Stimulated activated CD4-positive, alpha-beta T cell treated with anti-CD3 and anti-CD28 coated beads, Interleukin-1b, Interleukin-23, amount 100 ng/mL, for 1 hour (primary cell): ENCODE data around the gene PPP1R9A.

Experiments used
- DNase-seq, 2 donors: peaks; one replicate each; pipeline ENCODE4 v3.0.0-alpha.2; 2020; ENCODE audit warnings: low read depth in 2 of 2

PPP1R9A gene

GRCh38 chr7:95318501-95319100 is 411.2 kb downstream of the PPP1R9A start:
- no peak for DNase-seq

DNA sequence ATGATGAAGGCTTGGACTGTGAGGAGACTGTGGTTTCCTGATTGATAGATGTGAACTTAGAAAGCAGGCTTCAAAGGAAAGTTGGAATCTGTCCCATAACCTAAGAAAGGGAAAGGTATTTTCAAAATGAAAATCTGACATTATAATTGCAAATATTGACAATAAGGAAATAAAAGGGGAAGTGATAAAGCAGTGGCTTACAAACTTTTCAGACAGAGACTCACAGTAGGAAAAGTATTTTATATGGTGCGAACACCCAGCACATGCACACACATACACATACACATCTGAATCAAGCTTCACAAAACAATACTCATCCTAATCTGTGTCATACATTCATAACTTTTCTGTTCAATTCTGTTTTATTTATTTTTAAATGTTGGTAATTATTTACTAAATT is 412.2 kb downstream of the PPP1R9A start:
- DNase-seq: no peak

DNA sequence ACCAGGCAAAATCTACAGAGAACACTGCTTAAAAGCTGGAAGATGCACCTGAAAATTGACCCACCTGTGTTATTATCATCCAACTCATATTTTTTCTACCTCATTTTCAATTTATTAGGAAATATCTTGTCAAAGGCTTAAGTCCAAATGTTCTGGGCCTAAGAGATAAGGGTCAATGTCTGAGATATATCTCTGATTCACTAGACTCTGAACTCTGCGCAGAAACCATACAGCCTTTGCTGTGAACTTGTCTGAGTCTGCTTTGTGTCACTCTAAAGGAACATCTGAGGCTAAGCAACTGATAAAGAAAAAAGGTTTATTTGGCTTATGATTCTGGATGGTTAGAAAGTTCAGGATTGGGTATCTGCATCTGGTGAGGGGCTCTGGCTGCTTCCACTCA is 413.3 kb downstream of the PPP1R9A start:
- DNase-seq: no peak

- no peak for DNase-seq
Measured at GRCh38 chr7:95321720-95322119, 414.3 kb downstream of the PPP1R9A start.

DNA sequence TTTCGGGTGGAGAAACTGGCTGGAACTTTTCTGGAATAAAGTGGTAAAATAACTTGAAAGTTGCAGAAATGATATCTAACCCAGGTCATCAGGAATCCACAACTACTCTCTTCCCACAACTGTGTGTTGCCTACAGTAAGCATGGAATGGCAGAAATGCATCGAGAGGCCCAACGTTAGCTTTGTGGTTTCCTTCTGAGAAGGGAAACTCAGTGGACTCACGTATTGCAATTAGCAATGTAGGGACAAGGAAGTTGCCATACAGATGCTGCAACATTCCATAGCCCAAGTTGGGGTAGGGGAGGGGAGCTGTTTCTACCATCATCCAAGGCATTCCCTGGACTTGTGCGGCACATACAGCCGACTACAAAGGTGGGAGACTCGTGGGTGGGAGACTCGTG is 415.0 kb downstream of the PPP1R9A start:
- no peak for DNase-seq

GRCh38 chr7:95322854-95323253 is 415.5 kb downstream of the PPP1R9A start:
- DNase-seq: no peak

DNA sequence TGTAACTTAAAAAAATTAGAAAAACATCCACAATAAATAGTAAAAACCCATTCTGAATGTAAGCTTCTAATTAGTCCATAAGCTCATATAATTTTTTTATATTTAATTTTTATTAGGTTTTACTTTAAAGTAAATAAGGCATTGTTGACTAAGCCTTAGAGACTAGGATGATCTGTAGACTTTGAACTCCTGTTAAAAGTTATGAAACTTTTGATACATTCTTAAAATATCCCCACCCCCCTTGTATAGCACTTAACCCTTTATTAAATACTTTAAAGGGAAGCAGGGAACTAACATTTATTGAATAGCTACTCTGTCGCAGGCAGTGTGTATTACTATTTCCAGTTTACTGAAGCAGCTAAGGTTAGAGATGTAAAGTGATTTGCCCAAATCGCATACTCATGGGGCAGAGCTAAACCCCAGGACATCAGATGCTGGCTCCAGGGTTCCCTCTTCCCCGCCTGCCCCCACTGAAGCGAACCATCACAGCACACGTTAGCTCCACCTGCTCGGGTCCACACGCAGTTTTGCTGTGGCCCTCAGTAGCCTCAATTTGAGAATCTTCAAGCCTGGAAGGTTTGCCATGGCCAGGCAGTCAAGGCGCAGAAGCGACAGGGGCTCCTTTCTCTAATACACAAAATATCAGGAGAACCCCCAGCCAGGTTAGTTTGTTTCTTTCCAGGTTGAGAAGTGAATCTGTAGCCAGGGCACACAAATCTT is 416.2 kb downstream of the PPP1R9A start:
- DNase-seq: no peak

DNA sequence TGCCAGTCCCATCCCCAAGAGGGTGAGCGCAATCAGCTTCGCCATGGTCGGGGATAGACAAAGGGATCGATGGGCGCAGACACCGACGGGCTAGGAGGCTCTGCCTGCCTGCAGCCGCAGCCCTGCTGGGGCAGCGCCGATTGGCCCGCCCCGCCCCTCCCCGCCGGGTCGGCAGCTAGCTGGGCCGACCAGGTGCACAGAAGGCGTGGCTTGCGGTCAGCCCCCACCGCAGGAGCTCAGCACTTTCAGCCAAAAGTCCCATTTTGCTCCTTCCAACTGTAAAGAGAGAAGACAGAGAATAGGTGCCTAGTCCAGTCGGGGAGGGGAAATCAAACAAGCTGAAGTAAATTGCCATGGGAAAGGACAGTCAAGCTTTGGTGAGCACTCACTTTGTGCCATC is 417.0 kb downstream of the PPP1R9A start, which contains the start of gene PON1:
TSS of gene PON1 (minus strand) at position 102 of the 400 bp plus-strand sequence. CDS start at position 45, 57 bp downstream.
- no peak for DNase-seq

DNA sequence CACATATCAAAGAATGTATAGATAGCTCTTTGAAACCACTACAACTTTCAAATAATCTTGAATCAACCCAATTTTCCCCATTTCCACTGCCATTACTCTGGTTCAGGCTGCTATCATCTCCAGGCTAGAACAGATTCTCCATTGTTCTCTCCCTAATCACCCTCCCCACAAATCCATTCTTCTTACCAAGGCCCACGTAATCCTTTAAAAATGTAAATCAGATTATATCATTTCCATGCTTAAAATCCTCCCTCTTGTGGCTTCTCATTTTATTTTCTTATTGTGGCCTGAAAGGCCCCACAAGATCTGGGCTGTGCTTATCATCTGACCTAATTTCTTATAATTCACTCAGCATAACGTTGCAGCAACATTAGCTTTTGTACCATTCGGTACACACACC is 420.0 kb downstream of the PPP1R9A start:
- no peak for DNase-seq

- DNase-seq: no peak
Measured at GRCh38 chr7:95330204-95330960, 423.0 kb downstream of the PPP1R9A start.

DNA sequence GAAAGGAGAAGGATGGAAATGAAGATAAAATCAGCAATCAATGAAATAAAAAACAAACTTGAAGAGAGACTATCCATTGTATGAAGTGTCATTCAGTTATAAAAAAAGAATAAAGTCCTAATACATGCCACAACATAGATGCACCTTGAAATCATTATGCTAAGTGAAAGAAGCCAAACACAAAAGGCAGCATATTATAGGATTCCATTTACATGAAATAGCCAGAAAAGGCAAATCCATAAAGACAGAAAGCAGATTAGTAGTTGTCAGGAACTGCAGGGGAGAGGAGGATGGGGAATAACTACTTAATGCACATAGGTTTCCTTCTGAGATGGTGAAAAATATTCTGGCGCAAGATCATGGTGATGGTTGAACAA is 423.6 kb downstream of the PPP1R9A start:
- DNase-seq: no peak

DNA sequence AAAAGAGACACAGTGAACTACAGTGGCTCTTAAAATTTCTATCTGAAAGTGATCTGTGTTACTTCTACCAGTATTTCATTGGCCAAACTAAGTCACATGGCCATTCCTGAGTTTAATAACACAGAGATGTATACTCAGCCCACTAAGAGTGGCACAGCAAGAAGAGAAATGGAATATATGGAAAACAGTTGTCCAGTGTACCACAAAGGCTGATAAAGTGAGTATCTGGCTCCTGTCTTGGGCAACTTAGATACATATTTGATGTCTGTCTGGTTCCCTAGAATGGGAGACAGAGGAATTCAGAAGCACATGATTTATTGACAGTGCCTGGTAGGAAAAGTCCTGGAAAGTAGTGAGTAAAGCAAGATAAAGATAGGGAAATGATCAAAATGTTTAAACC is 427.1 kb downstream of the PPP1R9A start:
- DNase-seq: no peak

GRCh38 chr7:95335093-95335492 is 427.7 kb downstream of the PPP1R9A start:
- no peak for DNase-seq

DNA sequence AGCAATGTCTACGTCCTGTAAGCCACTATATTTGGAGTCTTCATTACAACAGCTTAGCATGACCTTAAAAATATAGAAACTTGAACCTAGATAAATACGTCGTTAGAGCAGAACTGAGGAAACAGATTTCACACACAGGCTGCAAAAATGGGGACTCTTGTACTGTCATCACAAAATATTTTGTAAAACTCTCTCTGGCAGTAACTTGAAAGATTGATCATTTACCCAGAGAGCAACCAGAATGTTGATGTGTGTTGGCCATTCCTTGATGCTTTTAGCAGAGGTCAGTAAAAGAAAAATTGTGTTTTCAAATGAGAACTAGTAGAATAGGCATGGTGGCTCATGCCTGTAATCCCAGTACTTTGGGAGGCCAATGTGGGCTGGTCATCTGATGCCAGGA is 431.4 kb downstream of the PPP1R9A start:
- no peak for DNase-seq

DNA sequence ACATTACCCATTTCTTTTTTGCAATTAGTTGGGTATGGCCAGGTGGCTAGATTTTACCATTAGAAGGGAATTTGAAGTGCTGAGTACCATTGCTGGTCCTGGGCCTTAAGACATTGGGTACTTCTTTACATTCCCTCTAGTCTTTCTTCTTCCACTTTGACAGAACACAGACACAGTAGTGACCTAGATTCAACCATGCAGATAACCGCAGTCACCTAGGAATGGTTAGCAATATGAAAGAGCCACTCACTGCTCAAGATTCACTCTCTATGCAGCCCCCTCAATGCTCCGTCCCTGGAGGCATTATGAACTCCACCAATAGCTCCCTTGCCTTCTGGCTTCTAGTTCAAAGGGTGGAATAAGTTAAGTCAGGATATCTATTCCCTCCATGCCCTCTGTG is 433.1 kb downstream of the PPP1R9A start:
- no peak for DNase-seq

DNA sequence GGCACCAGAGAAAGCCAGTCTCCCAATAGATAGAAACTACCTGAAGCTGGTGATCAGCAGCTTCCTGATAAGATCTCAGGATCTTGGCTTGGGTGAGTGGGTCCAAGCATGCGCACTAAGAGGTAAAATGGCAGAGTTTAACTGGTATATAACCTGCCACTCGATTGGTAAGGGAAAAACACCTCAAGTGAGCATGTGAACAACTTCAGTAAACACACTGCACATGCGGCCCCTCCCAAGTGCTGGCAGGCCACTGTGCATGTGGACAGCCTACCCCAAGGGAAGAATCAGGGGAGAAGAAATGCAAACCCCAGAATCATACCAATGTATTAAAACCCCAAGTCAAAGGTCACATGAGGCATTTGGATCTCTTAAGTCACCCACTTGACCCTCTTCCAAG is 434.6 kb downstream of the PPP1R9A start:
- DNase-seq: no peak

DNA sequence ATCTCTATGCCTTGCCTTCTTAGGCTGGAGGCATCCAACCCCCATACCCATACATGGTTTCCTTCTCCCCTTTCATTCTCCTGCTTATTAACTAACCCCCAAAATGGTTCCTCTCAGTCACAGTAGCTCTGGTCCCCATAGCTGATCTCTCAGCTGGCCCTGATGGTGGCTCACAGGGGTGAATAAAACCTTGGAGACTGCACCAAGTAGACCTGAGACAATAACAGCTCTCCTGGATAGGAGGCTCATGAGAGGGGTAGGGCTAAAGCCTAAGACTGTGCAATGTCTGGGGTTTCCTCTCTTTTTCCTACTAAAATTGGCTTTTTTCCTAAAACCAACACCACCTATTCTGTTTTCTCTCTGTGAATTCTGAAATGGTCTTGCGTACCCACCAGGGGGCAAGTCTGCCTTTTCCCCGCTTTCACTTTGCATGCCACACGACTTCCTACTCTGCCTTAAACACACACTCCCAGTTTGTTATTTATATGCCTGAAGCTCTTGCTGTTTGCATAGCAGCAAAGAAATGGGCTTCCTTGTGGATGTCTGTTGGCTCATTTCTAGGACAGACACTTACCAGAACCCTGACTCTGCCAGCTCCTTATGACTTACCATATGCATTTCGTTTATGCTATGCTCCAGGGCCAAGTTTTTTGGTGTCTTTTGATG is 435.4 kb downstream of the PPP1R9A start:
- DNase-seq: no peak
